ENCODE data around the gene CEMIP. TPM values are rescaled to one million over a fixed set of nuclear protein-coding genes. Genes with fewer than 3 reads are reported as not detected.

CEMIP gene
- total and polyA plus RNA-seq, 10 of the 15 experiments (the other 5 are each of a cell fraction or from before 2014, with no cell fraction given), result 0.01 to 0.44 (median 0.16) TPM; not detected in 6

- Histone ChIP-seq H3K79me2 (ENCODE audit: control insufficient read depth, insufficient read depth, low read length) (no peaks in the 10 kb centered on the region), H3K4me3 (no peak overlapping the region), H3K27me3 (replicated peaks in 1 of 2; ENCODE audit: control insufficient read depth in 2 of 2, insufficient read depth in 2 of 2, low read length in 1 of 2) (no peaks in the 10 kb centered on the region), H3K36me3 (ENCODE audit: control insufficient read depth in 2 of 2, insufficient read depth in 2 of 2, low read length in 1 of 2) (no peaks in the 10 kb centered on the region; a peak in 1 of 4 replicates), H3K4me1 (ENCODE audit: control insufficient read depth, insufficient read depth, low read length) (no peaks in the 10 kb centered on the region), H3K9me3 (replicated peaks; ENCODE audit: control insufficient read depth, insufficient read depth, low read length) (no peaks in the 10 kb centered on the region), H2AFZ (ENCODE audit: control insufficient read depth, low read depth, low read length) (no peak overlapping the region), H3K4me2 (ENCODE audit: control insufficient read depth, insufficient read depth) (no peak overlapping the region), H4K20me1 (ENCODE audit: control insufficient read depth, insufficient read depth) (no peaks in the 10 kb centered on the region), H3K27ac (ENCODE audit: control insufficient read depth, insufficient read depth) (no peak overlapping the region), H3K9ac (ENCODE audit: control insufficient read depth, insufficient read depth, low read length) (no peak overlapping the region)
- SMC1A ChIA-PET (ENCODE audit: uncharacterized antibody, unreplicated experiment), result interaction anchor here (0.7 kb wide), 1 partner anchor 12 kb away, joined by 3 read pairs; no protein-coding TSS in a partner anchor
- WGBS (ENCODE audit: insufficient coverage, insufficient replicate concordance, low lambda C conversion rate, missing lambda C conversion rate), result 0% methylated on average over 1 of the region's 2 CpGs
- TF ChIP-seq JUND (IDR thresholded peaks at IDR 0.05; ENCODE audit: low read depth, low read length) (no peak), MXI1 (IDR thresholded peaks at IDR 0.05; ENCODE audit: low read depth, low read length) (no peak), RB1 (IDR thresholded peaks at IDR 0.05; ENCODE audit: borderline replicate concordance) (no peak), RCOR1 (conservative IDR thresholded peaks at IDR 0.05; ENCODE audit: low read depth, low read length) (no peak), ZNF274 (IDR thresholded peaks at IDR 0.05; ENCODE audit: insufficient read depth, insufficient read length) (no peak), SMAD5 (IDR thresholded peaks at IDR 0.05; ENCODE audit: low read depth) (no peak), ZZZ3 (IDR thresholded peaks at IDR 0.05; ENCODE audit: control insufficient read depth, insufficient read length, low read depth) (no peak), STAT3 (IDR thresholded peaks at IDR 0.05; ENCODE audit: low read depth, low read length) (no peak), KAT2A (conservative IDR thresholded peaks at IDR 0.05; ENCODE audit: control insufficient read depth, low read depth, low read length) (no peak)
- FAIRE-seq, result no peak
- no TSS peak for BruUV-seq (replicated peaks)
- intact Hi-C loops (cut with micrococcal nuclease; ENCODE audit: unreplicated experiment) (no loop called here), in situ Hi-C loops (cut with MboI) (no loop called here)
- POLR2A ChIA-PET, result interaction anchor here (0.6 kb wide), 1 partner anchor 49 kb away, joined by 6 read pairs; no protein-coding TSS in a partner anchor
- RAD21 ChIA-PET (ENCODE audit: unreplicated experiment), result interaction anchor here (1.4 kb wide), 1 partner anchor 10 kb away, joined by 3 read pairs; no protein-coding TSS in a partner anchor
- no peak for ATAC-seq
- CTCF ChIA-PET, result interaction anchor here (1.7 to 2.5 kb wide), 2 partner anchors 11 to 13 kb away, joined by 5 to 7 read pairs; no protein-coding TSS in a partner anchor
- no peak for DNase-seq (ENCODE audit: low read depth, low spot score)
Measured at GRCh38 chr15:80957556-80957955, 178.4 kb downstream of the CEMIP start.

All from GM12878 (cell line).